MM.1S (cell line): Measurements from ENCODE around the gene CD5L.
A peak's percentile ranks its signal among the peaks of the same experiment; 100 is the strongest.

ENCODE experiments used
- DNase-seq: peaks from one replicate; pipeline ENCODE4 v3.0.0-alpha.2; 2015
- H2AFZ ChIP-seq: fragments of 300-600 bp; sonication (generic); 2 replicates; pipeline ENCODE4 v1.6.0; 2016; ENCODE audit warnings: antibody characterized with exemption, low read length
- H3F3A ChIP-seq: fragments of 300-600 bp; sonication (generic); 2 replicates; pipeline ENCODE4 v1.6.1; 2016; ENCODE audit warnings: mild to moderate bottlenecking, antibody characterized with exemption, low read length, moderate library complexity, mixed read lengths; ENCODE audit not compliant: insufficient read depth
- H3K27ac ChIP-seq: fragments of 300-600 bp; sonication (generic); 2 replicates; pipeline ENCODE4 v1.5.1; 2016; ENCODE audit warnings: mild to moderate bottlenecking, low read length
- H3K27me3 ChIP-seq: fragments of 300-600 bp; sonication (generic); replicated peaks from 2 replicates; pipeline ENCODE4 v1.6.0; 2016; ENCODE audit warnings: low read length; ENCODE audit not compliant: insufficient read depth
- H3K36me3 ChIP-seq: fragments of 300-600 bp; sonication (generic); replicated peaks from 2 replicates; pipeline ENCODE4 v1.6.1; 2016; ENCODE audit warnings: mild to moderate bottlenecking, low read length, mixed read lengths; ENCODE audit not compliant: insufficient read depth
- H3K4me1 ChIP-seq: fragments of 300-600 bp; sonication (generic); 2 replicates; pipeline ENCODE4 v1.6.1; 2016; ENCODE audit warnings: low read length, mixed read lengths
- H3K4me2 ChIP-seq: fragments of 300-600 bp; sonication (generic); 2 replicates; pipeline ENCODE4 v1.6.0; 2016; ENCODE audit warnings: low read depth, low read length
- H3K4me3 ChIP-seq: fragments of 300-600 bp; sonication (generic); 2 replicates; pipeline ENCODE4 v1.5.1; 2016; ENCODE audit warnings: low read length, mixed read lengths
- H3K79me2 ChIP-seq: fragments of 300-600 bp; sonication (generic); 2 replicates; pipeline ENCODE4 v1.6.1; 2016; ENCODE audit warnings: mixed run types, low read length, mixed read lengths
- H3K9ac ChIP-seq: fragments of 300-600 bp; sonication (generic); 2 replicates; pipeline ENCODE4 v1.6.1; 2016; ENCODE audit warnings: low read length, mixed read lengths
- H3K9me2 ChIP-seq: fragments of 300-600 bp; sonication (generic); replicated peaks from 2 replicates; pipeline ENCODE4 v1.6.1; 2016; ENCODE audit warnings: mild to moderate bottlenecking, low read length, mixed read lengths; ENCODE audit not compliant: insufficient read depth
- H3K9me3 ChIP-seq: fragments of 300-600 bp; sonication (generic); replicated peaks from 2 replicates; pipeline ENCODE4 v1.6.1; 2016; ENCODE audit warnings: mild to moderate bottlenecking, low read length, mixed read lengths; ENCODE audit not compliant: insufficient read depth
- H4K20me1 ChIP-seq: fragments of 300-600 bp; sonication (generic); 2 replicates; pipeline ENCODE4 v1.6.1; 2016; ENCODE audit warnings: mild to moderate bottlenecking, low read length, moderate library complexity, mixed read lengths; ENCODE audit not compliant: insufficient read depth
- CTCF ChIP-seq: fragments of 300-600 bp; sonication (generic); IDR thresholded peaks from 2 replicates; pipeline ENCODE4 v1.5.1; 2016; ENCODE audit warnings: antibody characterized with exemption, low read length, mixed read lengths
- EZH2 ChIP-seq: fragments of 300-600 bp; sonication (generic); optimal IDR thresholded peaks from 2 replicates; pipeline ENCODE3; 2017; ENCODE audit warnings: low read depth, mild to moderate bottlenecking, antibody characterized with exemption, low read length, mixed read lengths
- EZH2phosphoT487 ChIP-seq: fragments of 300-600 bp; sonication (generic); IDR thresholded peaks from 2 replicates; pipeline ENCODE4 v1.6.1; 2018; ENCODE audit warnings: antibody characterized with exemption, low read length

The CD5L gene

GRCh38 chr1:157841708-157842107, at the start of gene CD5L:
Gene CD5L (minus strand): TSS chr1:157841808. CDS start chr1:157841701, 107 bp downstream.
- no peak for TF ChIP-seq EZH2
- no peak for TF ChIP-seq CTCF
- no peak for TF ChIP-seq EZH2phosphoT487
- no peaks in the 10 kb centered on the region for H3K36me3 ChIP-seq
- no peak for DNase-seq
- no peaks in the 10 kb centered on the region for H3K79me2 ChIP-seq
- peaks cover 4% of the 10 kb centered on the region; the same call in 1 of the 2 replicates for H3F3A ChIP-seq
- no peak within 1 kb of the TSS for H2AFZ ChIP-seq
- no peaks in the 10 kb centered on the region for H4K20me1 ChIP-seq
- H3K9ac ChIP-seq = no peak within 1 kb of the TSS
- no peaks in the 10 kb centered on the region for H3K9me3 ChIP-seq
- peak within 1 kb of the TSS; percentile 53 for H3K4me2 ChIP-seq
- H3K4me1 ChIP-seq = peaks cover 47% of the 10 kb centered on the region
- no peak within 1 kb of the TSS for H3K4me3 ChIP-seq
- H3K27ac ChIP-seq = peak within 1 kb of the TSS; percentile 34; the same call in 1 of the 2 replicates
- H3K9me2 ChIP-seq = no peaks in the 10 kb centered on the region
- no peaks in the 10 kb centered on the region for H3K27me3 ChIP-seq

- DNase-seq = no peak
- Histone ChIP-seq H4K20me1 (no peaks in the 10 kb centered on the region), H3K4me2 (no peak overlapping the region), H3F3A (no peaks in the 10 kb centered on the region), H3K79me2 (no peaks in the 10 kb centered on the region), H3K9ac (no peak overlapping the region), H3K9me3 (no peaks in the 10 kb centered on the region), H2AFZ (no peak overlapping the region), H3K27ac (no peak overlapping the region), H3K36me3 (no peaks in the 10 kb centered on the region), H3K4me3 (no peak overlapping the region), H3K9me2 (no peaks in the 10 kb centered on the region), H3K4me1 (no peaks in the 10 kb centered on the region), H3K27me3 (no peaks in the 10 kb centered on the region)
- TF ChIP-seq CTCF = no peak
- no peak for TF ChIP-seq EZH2phosphoT487
- no peak for TF ChIP-seq EZH2
These were observed 41.0 kb upstream of the CD5L start for GRCh38 chr1:157882580-157882979.

- no peaks in the 10 kb centered on the region for H3K9me2 ChIP-seq
- H3K27ac ChIP-seq = no peak overlapping the region
- no peaks in the 10 kb centered on the region for H3K4me1 ChIP-seq
- H3K9me3 ChIP-seq = no peaks in the 10 kb centered on the region
- H3K36me3 ChIP-seq = no peaks in the 10 kb centered on the region
- H3K4me2 ChIP-seq = no peak overlapping the region
- no peak overlapping the region for H3K4me3 ChIP-seq
- H3K79me2 ChIP-seq = no peaks in the 10 kb centered on the region
- DNase-seq = no peak
- no peak overlapping the region for H3K9ac ChIP-seq
- no peaks in the 10 kb centered on the region for H3K27me3 ChIP-seq
- no peak overlapping the region for H2AFZ ChIP-seq
- H4K20me1 ChIP-seq = no peaks in the 10 kb centered on the region
- no peaks in the 10 kb centered on the region for H3F3A ChIP-seq
- TF ChIP-seq EZH2phosphoT487 = no peak
- no peak for TF ChIP-seq CTCF
- TF ChIP-seq EZH2 = no peak
These were observed 39.0 kb upstream of the CD5L start for GRCh38 chr1:157880621-157881020.
